Stimulated activated naive CD4-positive, alpha-beta T cell (primary cell): ENCODE measurements around the gene PCDH1.
A peak's percentile ranks its signal among the peaks of the same experiment; 100 is the strongest.
"Not testable (repeated sequence)": the region's sequence is repeated elsewhere in the genome, so short reads cannot be mapped to it uniquely, and the experiment has no call there.

ENCODE experiments used
- DNase-seq, 6 experiments: peaks; one replicate each; lab custom pipeline; 2025; lab: John Stamatoyannopoulos, UW

Gene PCDH1

GRCh38 chr5:141898448-141899049, 20.3 kb upstream of the PCDH1 start:
- DNase-seq, result no peak

GRCh38 chr5:141897425-141897824, 19.2 kb upstream of the PCDH1 start:
- no peak for DNase-seq

GRCh38 chr5:141890429-141890828, 12.2 kb upstream of the PCDH1 start:
- not testable (repeated sequence) for DNase-seq

GRCh38 chr5:141889282-141889871, 11.2 kb upstream of the PCDH1 start:
- no peak for DNase-seq

- no peak for DNase-seq
These were observed 5.7 kb upstream of the PCDH1 start for GRCh38 chr5:141883892-141884318.

GRCh38 chr5:141883184-141883891, 5.1 kb upstream of the PCDH1 start:
- DNase-seq, result peak in 2 of 6 experiments; percentile 7 to 8

GRCh38 chr5:141882594-141883183, 4.5 kb upstream of the PCDH1 start:
- DNase-seq, result no peak

GRCh38 chr5:141881886-141882285, 3.7 kb upstream of the PCDH1 start:
- no peak for DNase-seq

GRCh38 chr5:141880961-141881801, 3.0 kb upstream of the PCDH1 start:
- no peak for DNase-seq

- DNase-seq, result no peak
These were observed 1.9 kb upstream of the PCDH1 start for GRCh38 chr5:141879941-141880738.

- no peak for DNase-seq
These were observed 1.2 kb upstream of the PCDH1 start for GRCh38 chr5:141879426-141879759.

GRCh38 chr5:141878711-141879425, 658 bp upstream of the PCDH1 start:
- peak; percentile 71 to 93 (median 82) for DNase-seq

GRCh38 chr5:141877356-141878185, 639 bp downstream of the PCDH1 start:
- DNase-seq, result peak in 2 of 6 experiments; percentile 16 to 29

GRCh38 chr5:141876628-141877355, 1.4 kb downstream of the PCDH1 start:
- DNase-seq, result peak in 1 of 6 experiments; percentile 12

- no peak for DNase-seq
These were observed 2.2 kb downstream of the PCDH1 start for GRCh38 chr5:141875795-141876627.

GRCh38 chr5:141875022-141875740, 3.0 kb downstream of the PCDH1 start:
- no peak for DNase-seq

- DNase-seq, result no peak
These were observed 3.8 kb downstream of the PCDH1 start for GRCh38 chr5:141874262-141874964.
